Posterior cingulate gyrus (tissue), 11 donors: ENCODE measurements around the gene TOMM6.
"Not testable (repeated sequence)": the region's sequence is repeated elsewhere in the genome, so short reads cannot be mapped to it uniquely, and the experiment has no call there.

Source experiments
- DNase-seq, 10 donors: peaks; one replicate each; pipeline versions ENCODE4 v3.0.0 to v3.0.0-alpha.2; 2020 to 2021; ENCODE audit warnings: mixed read lengths in 3 of 10
- intact Hi-C: fragments of 100-400 bp; cut with DNase I; formaldehyde crosslinking; loops from one replicate; pipeline ENCODE4 v1.15.1; 2023

Gene TOMM6

GRCh38 chr6:41781366-41781730 lies 6.1 kb upstream of the TOMM6 start:
- intact Hi-C loops = loop anchor here (2.0 to 10.0 kb wide), 3 partner anchors 113 to 433 kb away; partner anchors contain the start of genes MRPS10 and USP49
- peak in 1 of 10 donors; percentile 64 for DNase-seq

DNA sequence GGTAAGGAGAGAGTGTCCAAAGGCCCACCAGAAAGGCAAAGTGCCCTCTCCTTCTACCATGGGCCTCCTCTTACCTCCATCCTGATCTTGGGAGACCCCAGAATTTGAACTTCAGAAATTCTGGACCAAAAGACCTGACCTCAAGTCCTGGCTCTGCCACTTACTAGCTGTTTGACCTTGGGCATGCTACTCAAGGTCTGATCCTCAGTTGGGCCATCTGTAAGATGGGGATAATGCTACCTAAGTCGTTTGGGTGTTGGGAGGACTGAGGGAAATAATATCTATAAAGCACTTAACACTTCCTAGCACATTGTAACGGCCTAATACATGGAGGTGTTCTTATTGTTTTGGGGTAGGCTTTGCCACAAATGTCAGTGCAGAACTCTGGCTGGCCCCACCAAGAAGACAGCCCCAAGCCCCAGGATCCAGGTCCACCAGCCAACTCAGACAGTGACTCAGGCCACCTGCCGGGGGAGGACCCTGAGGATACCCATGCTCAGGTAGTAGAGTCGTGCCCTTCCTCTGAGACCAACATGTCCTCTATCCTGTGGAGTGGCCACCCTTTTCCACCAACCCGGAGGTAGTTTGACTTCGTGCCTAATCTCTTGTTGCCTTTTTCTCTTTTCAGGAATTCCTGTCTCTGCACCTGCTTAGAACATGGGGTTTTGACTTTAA lies 4.3 kb upstream of the TOMM6 start:
- DNase-seq = no peak
- intact Hi-C loops = loop anchor here (10.0 kb wide), 2 partner anchors 112 to 432 kb away; partner anchors contain the start of genes MRPS10 and USP49

- intact Hi-C loops = loop anchor here (10.0 kb wide), 2 partner anchors 110 to 430 kb away; partner anchors contain the start of genes MRPS10 and USP49
- DNase-seq = no peak
These were observed 2.8 kb upstream of the TOMM6 start for GRCh38 chr6:41784581-41785171.

DNA sequence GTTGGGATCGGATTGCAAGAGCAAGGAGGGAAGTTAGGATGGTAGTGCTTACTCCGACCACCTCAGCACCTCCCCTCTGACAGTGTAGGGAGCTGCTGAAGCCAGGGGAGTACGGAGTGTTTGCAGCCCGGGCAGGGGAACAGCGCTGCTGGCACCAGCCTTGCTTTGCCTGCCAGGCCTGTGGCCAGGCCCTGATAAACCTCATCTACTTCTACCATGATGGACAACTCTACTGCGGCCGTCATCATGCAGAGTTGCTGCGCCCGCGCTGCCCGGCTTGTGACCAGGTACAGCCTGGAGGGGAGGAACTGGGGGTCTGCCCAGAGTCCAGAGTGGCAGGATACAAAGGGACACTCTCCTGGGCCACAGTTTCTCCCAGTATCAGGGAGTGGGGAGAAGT lies 2.2 kb upstream of the TOMM6 start:
- DNase-seq = no peak
- intact Hi-C loops = loop anchor here (10.0 kb wide), 2 partner anchors 110 to 430 kb away; partner anchors contain the start of genes MRPS10 and USP49

DNA sequence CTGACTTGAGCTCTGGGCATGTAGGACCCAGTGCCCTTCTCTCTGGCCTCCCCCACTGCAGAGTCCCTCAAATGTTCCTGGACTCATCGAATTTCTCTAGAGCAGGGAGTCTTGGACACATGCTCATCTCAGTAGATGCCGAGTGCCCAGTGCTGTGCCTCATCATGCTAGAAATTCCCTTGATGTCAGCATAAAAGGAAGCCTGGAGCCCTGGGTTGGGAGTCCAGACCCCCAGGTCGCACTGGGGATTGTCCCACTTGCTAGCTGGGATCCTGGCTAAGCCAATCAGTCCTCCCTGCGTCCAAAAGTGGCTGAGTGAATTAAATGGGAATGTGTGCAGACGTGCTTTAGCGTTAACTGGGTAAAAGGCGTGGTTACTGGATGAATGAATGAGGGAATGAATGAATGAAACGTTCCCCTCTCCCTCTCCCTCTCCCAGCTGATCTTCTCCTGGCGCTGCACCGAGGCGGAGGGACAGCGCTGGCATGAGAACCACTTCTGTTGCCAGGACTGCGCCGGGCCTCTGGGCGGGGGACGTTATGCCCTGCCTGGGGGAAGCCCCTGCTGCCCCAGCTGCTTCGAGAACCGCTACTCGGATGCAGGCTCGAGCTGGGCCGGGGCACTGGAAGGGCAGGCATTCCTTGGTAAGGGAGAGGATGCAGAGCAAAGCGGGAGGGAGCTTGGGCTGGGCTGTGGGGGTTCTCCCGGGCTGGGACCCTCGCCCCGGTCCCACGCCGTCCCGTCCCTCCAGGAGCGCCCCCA lies 1.6 kb upstream of the TOMM6 start:
- intact Hi-C loops = loop anchor here (10.0 kb wide), 2 partner anchors 109 to 429 kb away; partner anchors contain the start of genes MRPS10 and USP49
- peak in 9 of 10 donors; percentile 23 to 92 (median 47) for DNase-seq

GRCh38 chr6:41786451-41787218 lies 859 bp upstream of the TOMM6 start:
- intact Hi-C loops = loop anchor here (1.0 to 10.0 kb wide), 3 partner anchors 108 to 428 kb away; partner anchors contain the start of genes BYSL, MED20, MRPS10 and USP49
- peak; percentile 85 to 98 (median 88) for DNase-seq

- intact Hi-C loops = loop anchor here (10.0 kb wide), 2 partner anchors 105 to 425 kb away; partner anchors contain the start of genes MRPS10 and USP49
- no peak for DNase-seq
These were observed 1.9 kb downstream of the TOMM6 start for GRCh38 chr6:41789390-41789724.

GRCh38 chr6:41790045-41790444 lies 2.6 kb downstream of the TOMM6 start:
- no peak for DNase-seq
- intact Hi-C loops = no loop called here

GRCh38 chr6:41791305-41791704 lies 3.8 kb downstream of the TOMM6 start:
- no peak for DNase-seq
- intact Hi-C loops = no loop called here

- intact Hi-C loops = no loop called here
- no peak for DNase-seq
These were observed 4.5 kb downstream of the TOMM6 start for GRCh38 chr6:41791984-41792383.

- intact Hi-C loops = no loop called here
- peak in 1 of 10 donors; percentile 20 for DNase-seq
These were observed 9.0 kb downstream of the TOMM6 start for GRCh38 chr6:41796474-41796873.

GRCh38 chr6:41798901-41799558 lies 11.5 kb downstream of the TOMM6 start:
- no peak for DNase-seq
- intact Hi-C loops = no loop called here

GRCh38 chr6:41799559-41799911 lies 12.0 kb downstream of the TOMM6 start:
- DNase-seq = no peak
- intact Hi-C loops = no loop called here

DNA sequence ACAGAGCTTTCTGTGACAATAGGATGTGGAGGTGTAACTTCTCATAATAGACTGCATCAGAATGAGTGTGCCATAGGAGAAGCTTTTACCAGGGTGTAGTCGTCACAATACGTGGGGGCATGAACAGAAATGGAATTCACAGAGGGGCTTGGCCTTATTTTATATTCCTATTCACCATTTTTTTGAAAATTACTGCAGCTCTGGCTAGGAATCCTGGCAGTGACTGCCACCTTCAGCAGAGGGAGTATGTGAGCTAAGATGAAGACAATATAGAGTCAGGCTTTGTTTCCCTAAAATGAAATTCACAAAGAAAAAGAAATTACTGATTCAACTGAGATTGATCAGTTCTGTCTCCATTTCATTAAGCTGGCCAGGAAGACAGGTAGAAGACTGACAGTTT lies 13.9 kb downstream of the TOMM6 start:
- intact Hi-C loops = loop anchor here (5.0 kb wide), 1 partner anchor 241 kb away; no protein-coding TSS in a partner anchor

DNA sequence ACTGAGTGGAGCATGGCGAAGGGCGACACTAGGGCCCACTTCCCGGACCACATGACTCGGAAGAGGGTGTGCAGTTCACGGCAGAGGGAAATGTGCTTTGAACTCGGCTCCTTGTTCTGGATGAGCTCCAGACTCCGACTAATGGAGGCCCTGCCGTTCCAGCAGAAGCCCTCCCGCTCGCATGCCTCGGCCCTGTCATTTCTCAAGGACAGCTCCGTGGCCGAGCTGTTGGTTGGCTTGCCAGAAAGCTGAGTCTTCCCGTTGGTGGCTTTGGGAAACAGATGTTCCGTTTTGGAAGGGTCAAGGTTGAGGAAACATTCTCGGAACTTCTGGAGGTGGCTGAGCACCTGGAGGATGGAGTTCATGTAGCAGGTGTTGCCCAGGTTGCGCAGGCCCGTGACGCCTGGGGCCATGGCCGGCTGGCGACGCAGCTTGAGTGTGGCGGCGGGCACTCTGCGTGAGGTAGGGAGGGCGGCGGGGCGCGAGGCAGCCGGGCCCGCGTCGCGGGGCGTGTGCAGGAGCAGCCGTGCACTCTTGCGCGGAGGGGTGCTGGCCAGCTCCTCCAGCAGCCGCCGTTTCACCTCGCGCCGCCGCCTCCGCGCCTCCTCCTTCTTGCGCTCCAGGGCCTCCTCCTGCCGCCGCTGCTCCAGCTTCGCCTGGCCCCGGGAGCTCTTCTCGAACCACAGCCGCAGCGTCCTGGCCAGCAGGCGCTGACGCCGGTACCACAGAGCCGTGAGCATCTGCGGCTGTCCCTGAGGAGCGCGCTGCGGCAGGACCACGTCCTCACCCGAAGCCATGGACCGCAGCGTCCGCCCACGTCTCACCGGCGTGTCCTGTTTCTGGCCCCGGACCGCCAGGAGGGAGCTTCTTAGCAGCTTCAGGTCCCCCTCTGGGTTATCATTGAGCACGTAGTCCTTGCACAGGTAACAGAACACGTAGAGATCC lies 18.6 kb downstream of the TOMM6 start:
- peak in 1 of 10 donors; percentile 79 for DNase-seq
- intact Hi-C loops = no loop called here

More for the DNA sequence above, 13.9 kb downstream of the TOMM6 start:
- DNase-seq = no peak

DNA sequence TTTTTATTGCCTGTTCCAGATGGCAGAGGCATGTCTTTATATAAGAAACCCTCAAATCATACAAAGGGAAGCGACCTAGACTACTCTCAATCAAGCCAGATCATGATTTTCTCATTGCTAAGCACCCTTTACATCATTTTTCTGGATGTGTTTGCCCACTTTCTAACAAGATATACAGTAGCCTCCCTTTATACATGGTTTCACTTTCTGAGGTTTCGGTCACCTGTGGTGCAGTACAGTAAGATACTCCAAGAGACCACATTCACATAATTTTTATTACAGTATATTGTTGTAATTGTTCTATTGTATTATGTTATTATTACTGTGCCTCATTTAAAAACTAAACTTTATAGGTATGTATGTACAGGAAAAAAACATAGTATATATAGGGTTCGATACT lies 23.6 kb downstream of the TOMM6 start:
- intact Hi-C loops = no loop called here
- DNase-seq = no peak

GRCh38 chr6:41811946-41812345 lies 24.5 kb downstream of the TOMM6 start:
- DNase-seq, intact Hi-C loops: not testable (repeated sequence)

DNA sequence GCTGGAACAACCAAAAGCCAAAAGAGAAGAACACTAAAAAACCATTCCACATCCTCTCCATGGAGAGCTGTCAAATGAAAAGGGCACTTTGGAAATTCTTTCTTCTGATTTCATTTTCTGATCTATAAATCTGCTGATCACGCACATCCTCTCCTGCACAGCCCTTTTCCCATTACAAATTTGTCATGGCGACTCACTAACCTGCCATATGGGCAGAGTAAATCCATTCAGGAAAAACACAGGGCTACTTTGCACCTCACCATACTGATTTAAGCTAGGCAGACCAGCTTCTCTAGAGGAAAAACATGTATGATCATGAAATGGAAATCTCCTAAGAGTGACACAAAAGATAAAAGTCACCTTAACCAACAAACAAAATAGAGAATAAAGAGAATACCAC lies 26.0 kb downstream of the TOMM6 start:
- intact Hi-C loops = no loop called here
- DNase-seq = no peak

DNA sequence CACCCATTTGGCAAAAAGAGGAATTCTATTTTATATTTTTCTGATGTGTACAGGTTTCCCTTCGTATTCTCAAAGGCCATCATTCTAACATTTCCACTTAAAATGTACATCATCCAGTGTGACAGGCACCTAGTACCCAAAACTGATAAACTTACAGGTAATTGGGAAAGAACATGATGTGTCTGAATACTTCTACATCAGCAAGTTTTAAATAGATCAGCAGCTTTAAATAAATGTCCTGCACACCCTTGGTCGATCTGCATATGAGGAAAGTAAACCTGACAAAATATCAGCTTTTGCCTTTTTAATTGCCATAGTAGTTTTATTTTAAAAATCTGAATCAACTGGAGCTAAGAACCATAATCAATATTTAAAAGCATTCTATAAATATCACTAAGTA lies 26.5 kb downstream of the TOMM6 start:
- DNase-seq = no peak
- intact Hi-C loops = no loop called here
